HG02970 (cell line): ENCODE data around the gene DNAI7.

Experiments
- ATAC-seq: cut with Tn5 transposase; IDR thresholded peaks from one replicate; pipeline ENCODE4 v1.9.1; 2021; ENCODE audit warnings: mild to moderate bottlenecking, moderate library complexity, moderate number of reproducible peaks; ENCODE audit not compliant: unreplicated experiment, low FRiP score

DNAI7 gene

GRCh38 chr12:25186038-25186787 lies 8.7 kb downstream of the DNAI7 start:
- no peak for ATAC-seq

- ATAC-seq, result no peak
Measured at GRCh38 chr12:25184132-25184531, 10.8 kb downstream of the DNAI7 start.

GRCh38 chr12:25182765-25183164 lies 12.2 kb downstream of the DNAI7 start:
- no peak for ATAC-seq

- no peak for ATAC-seq
Measured at GRCh38 chr12:25162866-25163265, 32.1 kb downstream of the DNAI7 start.

GRCh38 chr12:25156061-25156460 lies 38.9 kb downstream of the DNAI7 start:
- no peak for ATAC-seq

- ATAC-seq, result no peak
Measured at GRCh38 chr12:25155022-25155576, 39.9 kb downstream of the DNAI7 start.

- ATAC-seq, result no peak
Measured at GRCh38 chr12:25152055-25152454, 42.9 kb downstream of the DNAI7 start.

GRCh38 chr12:25151476-25151875 lies 43.5 kb downstream of the DNAI7 start:
- ATAC-seq, result no peak

GRCh38 chr12:25146686-25147085 lies 48.3 kb downstream of the DNAI7 start:
- ATAC-seq, result no peak

- no peak for ATAC-seq
Measured at GRCh38 chr12:25135531-25136154, 59.3 kb downstream of the DNAI7 start.

- no peak for ATAC-seq
Measured at GRCh38 chr12:25131270-25131669, 63.7 kb downstream of the DNAI7 start.

- ATAC-seq, result no peak
Measured at GRCh38 chr12:25130741-25131188, 64.2 kb downstream of the DNAI7 start.

- no peak for ATAC-seq
Measured at GRCh38 chr12:25126746-25127145, 68.2 kb downstream of the DNAI7 start.

- ATAC-seq, result no peak
Measured at GRCh38 chr12:25126101-25126500, 68.9 kb downstream of the DNAI7 start.

GRCh38 chr12:25124493-25124892 lies 70.5 kb downstream of the DNAI7 start:
- no peak for ATAC-seq

- ATAC-seq, result no peak
Measured at GRCh38 chr12:25123126-25123525, 71.8 kb downstream of the DNAI7 start.

GRCh38 chr12:25121916-25122315 lies 73.0 kb downstream of the DNAI7 start:
- ATAC-seq, result no peak

- ATAC-seq, result no peak
Measured at GRCh38 chr12:25121110-25121509, 73.8 kb downstream of the DNAI7 start.

- no peak for ATAC-seq
Measured at GRCh38 chr12:25119020-25119419, 75.9 kb downstream of the DNAI7 start.

GRCh38 chr12:25115677-25116076 lies 79.3 kb downstream of the DNAI7 start:
- no peak for ATAC-seq

- ATAC-seq, result no peak
Measured at GRCh38 chr12:25113651-25114050, 81.3 kb downstream of the DNAI7 start.

- no peak for ATAC-seq
Measured at GRCh38 chr12:25110260-25110659, 84.7 kb downstream of the DNAI7 start.
